Activated CD4-positive, CD25-positive, alpha-beta regulatory T cell treated with anti-CD3 and anti-CD28 coated beads, Interleukin-2, amount 50 U/mL, for 16 hours (primary cell): ENCODE measurements around the gene CATSPERD.

Source experiments
- DNase-seq: peaks from one replicate; pipeline ENCODE4 v3.0.0-alpha.2; 2020; ENCODE audit warnings: low read depth, low spot score

Gene CATSPERD

DNA sequence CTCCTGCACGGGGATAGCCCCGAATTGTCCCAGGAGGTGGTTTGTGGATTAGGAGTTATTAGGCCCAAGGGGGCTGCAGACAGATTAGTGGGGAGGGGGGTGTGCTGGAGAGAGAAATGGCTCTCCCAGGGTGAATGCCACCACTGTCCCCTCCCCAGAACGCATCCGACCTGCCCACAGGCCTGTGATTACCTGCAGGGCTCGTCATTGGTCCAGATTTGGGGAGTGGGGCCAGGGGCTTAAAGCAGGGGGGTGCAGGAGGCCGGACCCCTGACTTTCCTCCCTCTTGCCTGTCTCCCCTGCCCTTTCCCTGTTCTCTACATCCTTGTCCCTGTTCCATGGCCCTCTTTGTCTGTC lies 85.7 kb downstream of the CATSPERD start:
- DNase-seq: no peak

DNA sequence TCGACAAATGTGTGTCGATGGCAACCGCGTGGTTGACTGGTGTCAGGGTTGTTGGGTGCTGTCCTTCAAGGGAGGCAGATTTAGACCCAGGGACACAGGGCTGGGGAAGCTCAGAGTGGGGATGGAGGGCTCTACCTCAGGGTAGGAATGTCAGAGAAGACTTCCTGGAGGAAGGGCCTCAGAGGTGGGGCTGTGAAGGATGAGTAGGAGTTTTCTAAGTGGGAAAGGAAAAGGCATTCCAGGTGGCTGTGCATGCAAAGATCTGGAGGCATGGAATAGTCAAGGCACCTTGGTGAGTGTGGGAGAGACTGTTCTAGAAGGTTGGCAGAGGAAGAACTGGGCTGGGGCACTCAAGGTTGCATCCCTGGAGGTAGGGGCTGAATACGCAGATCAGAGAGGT lies 86.5 kb downstream of the CATSPERD start:
- DNase-seq: no peak

DNA sequence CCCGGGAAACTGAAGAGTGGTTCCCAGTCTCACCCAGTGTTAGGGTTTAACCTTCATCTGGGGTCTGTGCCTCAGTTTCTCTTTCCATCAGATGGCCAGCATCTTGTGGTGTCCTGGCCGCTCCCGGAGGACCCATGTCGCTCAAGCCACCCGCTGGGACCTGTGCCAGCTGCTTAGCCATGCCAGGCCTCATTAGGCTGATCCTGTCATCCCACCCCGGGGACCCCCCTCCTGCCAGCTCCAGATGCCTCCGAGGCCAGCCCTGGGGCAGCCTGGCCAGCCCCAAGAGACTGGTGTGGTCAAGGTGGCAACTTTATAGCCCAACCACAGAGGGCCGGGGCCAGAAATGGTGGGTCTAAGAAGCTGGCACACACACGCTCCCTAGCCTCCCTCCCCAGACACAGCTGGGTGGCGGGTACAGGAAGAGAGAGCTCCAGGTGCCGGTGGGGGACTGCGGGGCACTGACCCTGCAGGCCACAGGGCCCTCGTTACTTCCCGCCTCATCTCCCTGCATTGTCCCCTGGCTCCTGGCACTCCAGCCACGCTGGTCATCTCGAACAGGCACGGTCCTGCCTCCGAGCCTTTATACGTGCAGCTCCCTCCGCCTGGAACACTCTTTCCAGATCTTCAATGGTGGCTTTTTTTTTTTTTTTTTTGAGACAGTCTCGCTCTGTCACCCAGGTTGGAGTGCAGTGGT lies 87.8 kb downstream of the CATSPERD start:
- DNase-seq: no peak

DNA sequence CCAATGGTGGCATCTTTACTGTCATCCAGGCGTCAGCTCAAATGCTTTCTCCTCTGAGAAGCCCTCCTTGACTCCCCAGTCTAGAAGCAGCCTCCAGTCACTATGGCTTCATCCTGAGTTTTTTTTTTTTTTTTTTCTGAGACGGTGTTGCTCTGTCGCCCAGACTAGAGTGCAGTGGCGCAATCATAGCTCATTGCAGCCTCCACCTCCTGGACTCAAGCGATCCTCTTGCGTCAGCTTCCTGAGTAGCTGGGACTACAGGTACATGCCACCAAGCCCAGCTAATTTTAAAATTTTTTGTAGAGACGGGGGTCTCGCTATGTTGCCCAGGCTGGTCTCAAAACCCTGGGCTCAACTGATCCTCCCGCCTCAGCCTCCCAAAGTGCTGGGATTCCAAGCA lies 88.6 kb downstream of the CATSPERD start:
- no peak for DNase-seq

DNA sequence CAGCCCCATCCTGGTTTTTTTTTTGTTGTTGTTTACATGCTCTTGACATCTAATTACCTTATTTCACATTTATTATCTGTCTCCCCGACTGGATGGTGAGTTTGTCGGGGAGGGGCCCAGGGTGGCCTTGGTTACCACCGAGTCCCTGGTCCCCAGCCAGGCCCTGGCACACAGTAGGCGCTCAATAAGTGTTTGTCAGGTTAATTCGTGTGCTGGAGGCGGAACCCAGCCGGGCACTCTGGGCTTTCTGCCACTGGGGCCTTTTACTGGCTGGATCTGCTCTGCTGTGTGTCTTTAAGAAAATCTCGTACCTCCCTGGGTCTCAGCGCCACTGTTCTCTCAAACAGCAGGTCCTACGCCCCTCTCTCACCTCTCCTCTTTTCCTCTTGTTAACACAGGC lies 89.0 kb downstream of the CATSPERD start:
- no peak for DNase-seq

DNA sequence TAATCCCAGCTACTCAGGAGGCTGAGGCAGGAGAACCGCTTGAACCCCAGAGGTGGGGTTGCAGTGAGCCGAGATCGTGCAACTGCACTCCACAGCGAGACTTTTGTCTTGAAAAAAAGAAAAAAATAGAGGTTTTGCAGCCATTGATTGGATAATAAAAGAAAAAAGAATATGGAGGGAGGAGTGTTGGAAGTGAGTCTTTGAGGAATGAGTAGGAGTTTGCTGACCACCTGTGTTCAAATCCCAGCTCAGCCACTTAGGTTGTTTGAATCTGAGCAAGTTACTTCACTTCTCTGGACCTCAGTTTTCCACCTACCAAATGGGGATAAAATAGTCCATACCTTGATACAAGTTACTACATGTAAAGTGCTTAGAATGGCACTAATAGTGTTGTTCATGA lies 90.7 kb downstream of the CATSPERD start:
- no peak for DNase-seq

DNA sequence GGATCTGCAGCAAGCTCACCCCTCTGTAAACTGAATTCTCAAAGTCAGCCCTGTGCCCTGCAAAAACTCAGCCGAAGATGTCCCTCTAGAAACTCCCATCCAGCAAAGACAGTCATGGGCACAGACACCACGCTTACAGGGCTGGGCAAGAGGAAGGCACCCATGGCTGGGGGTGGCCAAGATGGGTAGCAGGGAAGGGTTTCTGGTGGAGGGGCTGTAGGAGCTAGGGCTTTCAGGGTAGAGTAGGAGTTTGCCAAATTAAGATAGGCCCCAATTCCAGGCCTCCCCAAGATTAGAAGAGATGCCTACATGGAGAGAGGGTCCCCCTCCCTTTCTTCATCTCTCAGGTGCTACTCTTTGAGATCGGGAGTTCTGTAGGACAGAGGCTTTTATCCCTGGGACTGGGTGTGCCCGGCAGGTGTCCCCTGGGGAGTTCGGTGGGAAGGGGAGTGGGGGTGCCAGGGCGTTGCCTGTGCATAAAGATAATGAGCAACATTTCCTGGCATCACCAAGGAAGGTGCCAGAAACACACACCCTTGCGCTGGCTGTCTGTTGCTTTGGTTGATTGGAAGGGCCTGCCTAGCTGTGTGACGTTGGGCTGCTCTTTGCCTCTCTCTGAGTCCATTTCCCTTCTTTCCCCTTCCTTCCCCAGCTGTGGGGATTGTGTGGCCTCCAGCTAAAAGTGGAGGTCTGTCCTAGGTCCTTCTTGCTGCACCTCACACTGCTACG lies 93.8 kb downstream of the CATSPERD start:
- no peak for DNase-seq

DNA sequence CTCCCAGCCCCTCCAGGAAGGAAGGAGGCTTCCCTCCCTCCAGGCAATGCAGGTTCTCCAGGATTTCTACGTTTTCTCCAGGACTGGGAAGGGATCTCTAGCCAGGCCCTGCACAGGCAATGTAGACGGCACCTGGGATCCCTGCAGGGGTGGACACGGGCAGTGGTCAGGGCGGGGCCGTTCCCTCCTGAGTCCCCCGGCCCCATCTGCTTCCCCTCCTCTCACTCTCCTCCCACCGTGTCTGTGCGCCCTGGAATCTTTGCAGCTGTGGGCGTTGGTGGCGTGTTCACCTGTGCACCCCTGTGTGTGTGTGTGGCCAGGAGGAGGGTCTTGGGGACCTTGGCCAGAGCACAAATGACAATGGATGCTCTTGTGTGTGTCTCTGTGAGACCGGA lies 94.4 kb downstream of the CATSPERD start:
- DNase-seq: no peak

DNA sequence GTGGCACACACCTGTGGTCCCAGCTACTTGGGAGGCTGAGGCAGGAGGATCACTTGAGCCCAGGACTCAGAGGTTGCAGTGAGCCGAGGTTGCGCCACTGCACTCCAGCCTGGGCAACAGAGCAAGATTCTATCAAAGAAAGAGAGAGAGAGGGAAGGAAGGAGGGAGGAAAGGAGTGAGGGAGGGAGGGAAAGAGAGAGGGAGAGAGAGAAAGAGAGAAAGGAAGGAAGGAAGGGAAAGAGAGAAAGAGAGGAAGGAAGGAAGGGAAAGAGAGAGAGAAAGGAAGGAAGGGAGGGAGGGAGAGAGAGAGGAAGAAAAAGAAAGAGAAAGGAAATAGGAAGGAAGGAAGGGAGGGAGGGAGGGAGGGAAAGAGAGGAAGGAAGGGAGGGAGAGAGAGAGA lies 96.8 kb downstream of the CATSPERD start:
- DNase-seq: no peak

DNA sequence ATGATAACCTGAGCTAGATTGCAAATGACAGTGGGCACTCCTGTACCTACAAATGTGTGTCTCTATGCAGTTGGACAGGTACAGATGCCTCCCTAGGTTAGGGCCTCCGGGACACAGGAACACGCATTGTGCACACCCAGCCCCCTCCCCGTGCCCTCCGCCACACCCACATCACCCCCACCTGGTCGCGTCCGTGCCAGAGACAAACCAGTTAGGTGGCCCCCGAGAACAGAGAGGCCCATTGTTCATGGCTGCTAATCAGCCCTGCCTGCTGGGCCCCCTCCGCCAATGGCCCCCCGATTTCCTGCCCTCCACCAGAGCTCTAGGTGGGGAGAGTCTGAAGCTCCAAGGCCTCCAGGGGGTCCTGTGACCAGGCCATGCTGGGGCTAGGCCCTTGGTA lies 98.2 kb downstream of the CATSPERD start:
- DNase-seq: no peak

DNA sequence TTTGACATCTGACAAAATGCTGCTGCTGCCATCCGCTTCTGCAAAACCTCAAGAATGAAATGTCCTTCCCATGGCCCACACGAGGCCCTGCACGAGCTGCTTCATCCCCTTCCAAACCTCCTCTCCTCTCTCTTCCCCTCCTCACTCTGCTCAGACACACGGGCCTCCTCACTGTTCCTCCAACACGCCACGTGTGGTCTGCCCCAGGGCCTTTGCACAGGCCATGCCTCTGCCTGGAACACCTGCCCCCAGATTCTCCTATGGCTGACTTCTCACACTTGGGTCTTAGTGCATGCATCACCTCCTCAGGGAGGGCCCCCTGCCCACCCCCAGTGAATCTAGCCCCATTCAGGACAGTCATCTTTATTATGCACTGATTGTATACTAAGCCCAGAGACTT lies 100.3 kb downstream of the CATSPERD start:
- no peak for DNase-seq

DNA sequence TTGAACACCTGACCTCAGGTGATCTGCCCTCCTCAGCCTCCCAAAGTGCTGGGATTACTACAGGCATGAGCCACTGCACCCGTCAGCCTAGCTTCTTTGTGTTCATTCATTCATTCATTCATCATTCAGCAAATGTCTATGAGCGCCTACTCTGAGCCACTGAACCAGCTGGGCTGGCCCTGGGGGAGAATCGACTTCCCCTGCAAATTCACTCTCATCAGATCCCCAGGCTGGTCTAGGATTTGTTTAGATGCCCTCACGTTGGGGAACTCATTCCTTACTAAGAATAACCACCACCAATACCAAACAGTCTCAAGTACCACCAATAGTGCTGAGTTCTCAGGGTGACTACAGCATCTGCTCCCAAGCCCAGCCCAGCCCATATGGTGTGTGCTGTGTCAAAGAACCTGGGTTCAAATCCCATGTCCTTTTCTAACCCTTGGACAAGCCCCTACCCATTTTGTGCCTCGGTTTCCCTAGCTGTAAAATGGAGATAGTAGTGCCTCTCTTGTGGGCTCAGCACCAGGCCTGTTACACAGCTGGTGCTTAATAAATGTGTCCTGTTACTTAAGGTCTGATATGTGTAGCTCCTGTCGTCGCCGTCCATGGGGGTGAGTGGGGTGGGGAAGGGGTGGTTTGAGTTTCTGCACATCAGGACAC lies 101.2 kb downstream of the CATSPERD start:
- no peak for DNase-seq

DNA sequence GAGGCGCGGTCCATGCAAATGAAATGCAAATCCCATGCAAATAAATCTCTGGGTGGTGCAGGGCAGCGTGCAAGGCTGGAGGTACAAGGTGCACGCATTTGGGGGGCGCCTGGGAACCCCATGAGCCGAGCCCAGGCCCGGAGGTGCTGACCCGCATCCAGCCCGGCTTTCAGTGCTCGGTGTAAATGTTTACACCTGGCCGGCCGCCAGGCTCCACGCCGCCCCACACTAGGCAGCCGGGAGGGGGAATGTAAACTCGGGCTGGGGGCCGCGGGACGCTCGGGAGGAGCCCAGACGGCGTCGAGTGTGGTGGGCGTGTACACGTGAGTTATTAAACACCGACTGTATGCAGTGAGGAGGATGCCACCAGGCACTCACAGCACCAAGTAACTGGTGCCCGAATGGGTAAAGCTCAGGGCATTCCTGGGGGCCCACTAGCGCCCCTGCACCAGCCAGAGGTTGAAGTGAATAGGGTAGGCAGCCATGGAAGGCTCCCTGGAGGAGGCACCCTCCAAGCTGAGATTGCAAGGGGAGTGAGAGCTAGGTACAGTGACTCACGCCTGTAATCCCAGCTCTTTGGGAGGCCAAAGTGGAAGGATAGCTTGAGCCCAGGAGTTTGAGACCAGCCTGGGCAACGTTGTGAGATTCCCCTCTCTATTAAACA lies 101.9 kb downstream of the CATSPERD start:
- DNase-seq: no peak

DNA sequence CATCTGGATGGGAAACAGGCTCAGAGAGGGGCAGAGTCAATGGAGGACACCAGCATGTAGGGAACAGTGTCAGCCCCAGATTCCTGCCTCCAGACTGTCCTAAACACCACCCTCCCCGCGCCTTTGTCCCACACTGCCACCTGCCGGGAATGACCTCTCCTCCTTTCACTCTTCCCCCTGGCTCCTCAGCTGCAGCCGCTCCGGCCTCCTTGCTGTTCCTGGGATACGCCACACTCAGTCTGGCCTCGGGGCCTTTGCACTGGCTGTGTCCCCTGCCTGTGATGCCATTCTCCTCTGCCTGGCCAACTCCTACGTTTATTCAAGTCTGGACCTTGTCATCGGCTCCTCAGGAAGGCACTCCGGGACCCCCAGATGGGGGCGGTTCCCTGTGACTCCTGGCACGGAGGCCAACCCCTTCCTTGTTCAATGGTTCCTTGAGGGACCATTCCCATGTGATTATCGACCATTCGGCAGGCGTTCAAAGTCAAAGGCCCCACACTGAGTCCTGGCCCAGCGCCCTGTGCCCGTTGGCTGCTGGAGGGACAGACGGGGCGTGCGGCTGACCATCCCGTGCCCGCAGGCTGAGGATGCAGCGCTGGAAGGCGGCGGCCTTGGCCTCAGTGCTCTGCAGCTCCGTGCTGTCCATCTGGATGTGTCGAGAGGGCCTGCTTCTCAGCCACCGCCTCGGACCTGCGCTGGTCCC lies 103.3 kb downstream of the CATSPERD start:
- DNase-seq: no peak

DNA sequence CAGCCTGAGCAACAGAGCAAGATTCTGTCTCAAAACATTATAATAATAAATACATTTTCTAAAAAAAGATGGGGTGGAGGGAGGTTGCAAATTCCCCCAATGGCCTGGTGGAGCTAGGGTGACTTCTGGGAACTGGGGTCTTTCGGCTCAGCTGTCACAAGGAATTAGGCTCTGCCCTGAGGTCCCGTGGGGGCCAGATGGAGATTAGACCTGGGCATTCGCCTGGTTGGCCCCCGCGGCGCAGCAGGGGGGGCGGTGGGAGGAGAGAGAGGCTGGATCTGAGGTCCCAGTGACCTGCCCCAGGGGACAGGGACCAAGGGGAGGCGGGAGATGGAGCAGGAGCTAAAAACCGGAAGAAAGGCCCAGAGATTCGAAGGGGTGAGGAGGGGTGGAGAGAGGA lies 104.3 kb downstream of the CATSPERD start:
- DNase-seq: no peak

DNA sequence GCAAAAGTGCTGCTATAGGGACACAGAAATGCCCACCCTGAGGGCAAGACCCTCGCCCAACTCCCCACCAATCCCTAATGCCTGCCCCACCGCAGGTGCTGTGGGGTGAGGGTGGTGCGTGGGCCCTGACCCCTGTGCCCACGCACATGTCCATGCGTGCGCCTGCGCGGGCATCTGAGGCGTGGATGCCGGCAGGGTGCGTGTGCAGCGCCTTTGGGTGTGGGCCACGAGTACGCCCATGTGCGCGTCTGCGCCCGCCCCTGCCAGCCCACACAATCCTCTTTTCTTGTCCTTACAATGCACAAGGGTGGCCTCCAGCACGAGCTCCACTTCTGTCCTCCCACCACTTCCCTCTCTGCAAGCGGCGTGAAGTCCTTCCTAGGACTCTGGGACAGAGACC lies 104.7 kb downstream of the CATSPERD start:
- DNase-seq: no peak

DNA sequence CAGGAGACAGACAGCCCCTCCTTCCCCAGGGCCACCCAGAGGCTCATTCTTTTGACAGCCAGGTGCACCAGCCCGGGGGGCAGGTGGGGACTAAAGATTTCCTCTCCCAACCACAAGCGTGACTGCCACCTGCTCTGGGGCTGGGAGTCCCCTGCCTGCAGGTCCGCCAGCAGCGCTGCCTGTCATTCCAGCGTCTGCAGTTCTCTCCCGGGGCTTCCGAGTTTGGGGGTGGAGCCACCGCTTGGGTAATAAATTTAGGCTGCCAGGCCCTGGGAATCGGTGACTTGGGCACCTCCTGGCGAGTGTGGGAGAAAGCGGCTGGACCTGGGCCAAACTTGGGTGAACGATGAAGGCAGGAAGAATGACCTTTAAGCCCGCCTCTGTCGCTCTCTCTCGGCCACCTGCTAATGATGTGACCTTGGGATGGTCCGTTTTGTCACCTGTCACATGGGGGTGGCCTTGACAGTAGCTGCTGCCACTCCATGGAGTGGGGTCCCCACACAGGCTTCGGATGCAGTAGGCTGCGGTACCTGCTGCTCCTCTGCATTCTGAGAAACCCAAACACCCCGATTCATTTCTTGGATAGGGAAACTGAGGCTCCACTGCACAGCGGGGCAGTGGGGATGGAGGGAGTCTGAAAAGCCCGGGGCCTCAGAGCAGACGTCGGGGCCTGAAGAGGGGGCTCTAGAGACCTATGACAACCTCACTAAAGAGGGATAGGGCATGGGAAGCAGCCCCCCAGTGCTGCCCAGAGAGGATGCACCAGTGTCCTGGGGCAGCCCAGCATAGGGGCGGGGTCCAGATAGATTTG lies 106.3 kb downstream of the CATSPERD start:
- DNase-seq: no peak

DNA sequence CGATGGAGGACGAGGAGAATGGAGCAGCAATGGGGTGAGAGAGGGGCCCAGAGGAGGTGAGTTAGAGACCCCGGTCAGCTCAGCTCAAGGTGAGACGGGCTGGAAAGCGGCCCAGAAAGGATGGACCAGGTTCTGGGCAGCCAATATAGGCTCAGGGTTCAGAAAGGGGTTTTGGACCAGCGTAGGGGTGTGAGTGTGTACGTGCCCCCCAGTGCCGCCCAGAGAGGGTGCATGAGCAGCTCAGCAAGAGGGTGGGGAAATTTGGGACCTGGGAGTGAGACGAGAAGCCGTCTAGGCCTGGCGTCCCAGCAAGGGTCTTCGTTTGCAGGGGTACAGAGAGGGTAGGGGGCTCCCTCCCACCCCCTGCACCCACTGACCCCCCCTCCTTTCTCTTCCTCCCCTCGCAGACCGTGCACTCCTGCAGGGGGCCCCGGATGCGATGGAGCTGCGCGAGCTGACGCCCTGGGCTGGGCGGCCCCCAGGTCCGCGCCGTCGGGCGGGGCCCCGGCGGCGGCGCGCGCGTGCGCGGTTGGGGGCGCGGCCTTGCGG lies 107.0 kb downstream of the CATSPERD start:
- no peak for DNase-seq

DNA sequence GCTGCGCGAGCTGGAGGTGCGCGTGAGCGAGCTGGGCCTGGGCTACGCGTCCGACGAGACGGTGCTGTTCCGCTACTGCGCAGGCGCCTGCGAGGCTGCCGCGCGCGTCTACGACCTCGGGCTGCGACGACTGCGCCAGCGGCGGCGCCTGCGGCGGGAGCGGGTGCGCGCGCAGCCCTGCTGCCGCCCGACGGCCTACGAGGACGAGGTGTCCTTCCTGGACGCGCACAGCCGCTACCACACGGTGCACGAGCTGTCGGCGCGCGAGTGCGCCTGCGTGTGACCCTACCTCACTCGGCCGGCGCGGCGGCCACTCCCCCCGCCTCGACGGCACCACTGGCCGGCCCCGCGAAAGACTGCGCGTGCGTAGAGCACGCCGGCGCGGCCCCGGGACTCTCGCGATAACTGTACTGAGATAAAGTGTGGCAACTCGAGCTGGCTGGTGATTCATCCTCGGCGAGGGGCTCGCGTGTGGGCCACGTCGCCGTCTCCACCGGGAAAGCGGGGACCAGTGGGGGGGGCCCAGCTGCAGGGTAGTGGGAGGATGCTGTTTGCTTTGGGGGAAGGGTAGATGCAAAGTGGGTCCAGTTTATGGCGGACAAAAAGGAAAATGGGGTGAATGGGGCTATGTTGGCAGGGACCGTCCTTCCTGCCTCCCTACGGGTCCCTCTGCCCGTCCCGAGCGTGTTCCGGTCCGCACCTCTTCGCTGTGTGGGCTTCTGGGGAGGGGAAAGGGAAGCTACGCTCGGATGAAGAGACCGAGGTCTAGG lies 107.6 kb downstream of the CATSPERD start:
- DNase-seq: peak; percentile 82
